Measurements from ENCODE around the gene RXRA.

Gene RXRA

DNA sequence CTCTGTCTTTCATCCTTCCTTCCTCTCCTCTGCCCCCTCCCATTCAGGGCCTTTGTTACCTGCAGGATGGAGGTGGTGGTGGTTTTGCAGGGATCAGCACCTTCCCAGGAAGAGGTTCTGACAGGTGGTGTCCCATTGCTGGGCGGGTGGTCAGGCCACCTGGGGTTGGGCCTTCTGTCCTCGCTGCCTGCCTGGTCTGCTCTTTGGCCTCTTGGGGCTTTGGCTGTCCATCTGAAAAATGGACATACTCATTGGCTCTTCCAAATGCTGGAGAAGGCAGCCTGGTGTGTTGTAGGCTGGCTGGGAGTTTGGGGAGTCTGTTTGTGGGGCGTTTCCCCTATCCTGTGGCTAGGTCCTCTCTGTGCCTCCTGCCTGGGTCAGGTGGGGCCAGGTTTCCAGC lies 4.3 kb downstream of the RXRA start:
- no peaks in the 10 kb centered on the region for H3K36me3 ChIP-seq (ENCODE audit: control insufficient read depth in 1 of 2, insufficient read depth in 2 of 2, low read length in 2 of 2)
- no peak overlapping the region for H3K27ac ChIP-seq (ENCODE audit: low read depth, low read length)
- H3K9me3 ChIP-seq (ENCODE audit: control insufficient read depth in 1 of 2, low read length in 2 of 2) = no peaks in the 10 kb centered on the region
- no peaks in the 10 kb centered on the region for H3K27me3 ChIP-seq (ENCODE audit: control insufficient read depth in 1 of 2, insufficient read depth in 2 of 2, low read length in 2 of 2)
- H3K9ac ChIP-seq (ENCODE audit: low read depth in 1 of 2, low read length in 2 of 2) = peak overlapping the region; percentile 33 to 38
- no peak overlapping the region for H3K4me3 ChIP-seq (ENCODE audit: low read depth in 1 of 2, low read length in 2 of 2)
- H3K4me1 ChIP-seq (ENCODE audit: control insufficient read depth in 1 of 2, insufficient read depth in 2 of 2, low read length in 2 of 2) = peaks cover 74 to 81% of the 10 kb centered on the region in 2 donors

- Histone ChIP-seq H3K4me3 (ENCODE audit: low read depth in 1 of 2, low read length in 2 of 2) (no peak overlapping the region), H3K27me3 (ENCODE audit: control insufficient read depth in 1 of 2, insufficient read depth in 2 of 2, low read length in 2 of 2) (no peaks in the 10 kb centered on the region), H3K9ac (ENCODE audit: low read depth in 1 of 2, low read length in 2 of 2) (peak overlapping the region in 1 of 2 donors; percentile 33), H3K9me3 (ENCODE audit: control insufficient read depth in 1 of 2, low read length in 2 of 2) (no peaks in the 10 kb centered on the region), H3K4me1 (ENCODE audit: control insufficient read depth in 1 of 2, insufficient read depth in 2 of 2, low read length in 2 of 2) (peaks cover 83 to 89% of the 10 kb centered on the region in 2 donors), H3K36me3 (ENCODE audit: control insufficient read depth in 1 of 2, insufficient read depth in 2 of 2, low read length in 2 of 2) (no peaks in the 10 kb centered on the region), H3K27ac (ENCODE audit: low read depth, low read length) (no peak overlapping the region)
Measured at GRCh38 chr9:134331186-134332025, 5.2 kb downstream of the RXRA start.

DNA sequence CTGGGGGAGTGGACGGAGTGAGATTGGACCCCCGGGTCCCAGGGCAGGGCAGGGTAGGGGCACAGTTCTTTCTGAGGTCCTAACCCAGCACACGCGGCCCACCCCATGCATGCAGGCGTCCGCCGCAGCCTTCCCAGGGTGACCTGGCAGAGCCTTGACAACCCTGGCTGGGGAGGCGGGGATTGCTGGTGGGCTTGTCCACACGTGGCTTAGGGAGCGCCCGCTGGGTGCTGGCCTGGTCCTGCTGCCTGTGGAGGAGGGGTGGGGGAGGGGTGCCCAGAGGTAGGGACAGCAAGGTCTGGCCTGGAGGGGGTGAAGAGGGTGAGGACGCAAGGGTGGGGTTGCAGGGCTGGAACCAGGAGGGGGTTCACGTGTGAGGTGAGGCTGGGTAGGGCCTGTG lies 6.0 kb downstream of the RXRA start:
- H3K4me3 ChIP-seq (ENCODE audit: low read depth in 1 of 2, low read length in 2 of 2) = no peak overlapping the region
- peak overlapping the region in 1 of 2 donors; percentile 2 for H3K9ac ChIP-seq (ENCODE audit: low read depth in 1 of 2, low read length in 2 of 2)
- H3K9me3 ChIP-seq (ENCODE audit: control insufficient read depth in 1 of 2, low read length in 2 of 2) = no peaks in the 10 kb centered on the region
- H3K27ac ChIP-seq (ENCODE audit: low read depth, low read length) = no peak overlapping the region
- no peaks in the 10 kb centered on the region for H3K27me3 ChIP-seq (ENCODE audit: control insufficient read depth in 1 of 2, insufficient read depth in 2 of 2, low read length in 2 of 2)
- H3K36me3 ChIP-seq (ENCODE audit: control insufficient read depth in 1 of 2, insufficient read depth in 2 of 2, low read length in 2 of 2) = no peaks in the 10 kb centered on the region
- H3K4me1 ChIP-seq (ENCODE audit: control insufficient read depth in 1 of 2, insufficient read depth in 2 of 2, low read length in 2 of 2) = peaks cover 91 to 98% of the 10 kb centered on the region in 2 donors

GRCh38 chr9:134332841-134333233 lies 6.6 kb downstream of the RXRA start:
- no peaks in the 10 kb centered on the region for H3K9me3 ChIP-seq (ENCODE audit: control insufficient read depth in 1 of 2, low read length in 2 of 2)
- peak overlapping the region; percentile 43 to 57 for H3K9ac ChIP-seq (ENCODE audit: low read depth in 1 of 2, low read length in 2 of 2)
- no peaks in the 10 kb centered on the region for H3K36me3 ChIP-seq (ENCODE audit: control insufficient read depth in 1 of 2, insufficient read depth in 2 of 2, low read length in 2 of 2)
- H3K4me1 ChIP-seq (ENCODE audit: control insufficient read depth in 1 of 2, insufficient read depth in 2 of 2, low read length in 2 of 2) = peaks cover 92 to 98% of the 10 kb centered on the region in 2 donors
- no peaks in the 10 kb centered on the region for H3K27me3 ChIP-seq (ENCODE audit: control insufficient read depth in 1 of 2, insufficient read depth in 2 of 2, low read length in 2 of 2)
- H3K4me3 ChIP-seq (ENCODE audit: low read depth in 1 of 2, low read length in 2 of 2) = peak overlapping the region in 1 of 2 donors; percentile 40
- H3K27ac ChIP-seq (ENCODE audit: low read depth, low read length) = peak overlapping the region; percentile 78

GRCh38 chr9:134333234-134333873 lies 7.1 kb downstream of the RXRA start:
- H3K27ac ChIP-seq (ENCODE audit: low read depth, low read length) = peak overlapping the region; percentile 78
- H3K36me3 ChIP-seq (ENCODE audit: control insufficient read depth in 1 of 2, insufficient read depth in 2 of 2, low read length in 2 of 2) = no peaks in the 10 kb centered on the region
- H3K27me3 ChIP-seq (ENCODE audit: control insufficient read depth in 1 of 2, insufficient read depth in 2 of 2, low read length in 2 of 2) = no peaks in the 10 kb centered on the region
- no peaks in the 10 kb centered on the region for H3K9me3 ChIP-seq (ENCODE audit: control insufficient read depth in 1 of 2, low read length in 2 of 2)
- H3K4me3 ChIP-seq (ENCODE audit: low read depth in 1 of 2, low read length in 2 of 2) = peak overlapping the region; percentile 32 to 40
- H3K4me1 ChIP-seq (ENCODE audit: control insufficient read depth in 1 of 2, insufficient read depth in 2 of 2, low read length in 2 of 2) = peaks cover 96 to 98% of the 10 kb centered on the region in 2 donors
- peak overlapping the region; percentile 57 to 66 for H3K9ac ChIP-seq (ENCODE audit: low read depth in 1 of 2, low read length in 2 of 2)

DNA sequence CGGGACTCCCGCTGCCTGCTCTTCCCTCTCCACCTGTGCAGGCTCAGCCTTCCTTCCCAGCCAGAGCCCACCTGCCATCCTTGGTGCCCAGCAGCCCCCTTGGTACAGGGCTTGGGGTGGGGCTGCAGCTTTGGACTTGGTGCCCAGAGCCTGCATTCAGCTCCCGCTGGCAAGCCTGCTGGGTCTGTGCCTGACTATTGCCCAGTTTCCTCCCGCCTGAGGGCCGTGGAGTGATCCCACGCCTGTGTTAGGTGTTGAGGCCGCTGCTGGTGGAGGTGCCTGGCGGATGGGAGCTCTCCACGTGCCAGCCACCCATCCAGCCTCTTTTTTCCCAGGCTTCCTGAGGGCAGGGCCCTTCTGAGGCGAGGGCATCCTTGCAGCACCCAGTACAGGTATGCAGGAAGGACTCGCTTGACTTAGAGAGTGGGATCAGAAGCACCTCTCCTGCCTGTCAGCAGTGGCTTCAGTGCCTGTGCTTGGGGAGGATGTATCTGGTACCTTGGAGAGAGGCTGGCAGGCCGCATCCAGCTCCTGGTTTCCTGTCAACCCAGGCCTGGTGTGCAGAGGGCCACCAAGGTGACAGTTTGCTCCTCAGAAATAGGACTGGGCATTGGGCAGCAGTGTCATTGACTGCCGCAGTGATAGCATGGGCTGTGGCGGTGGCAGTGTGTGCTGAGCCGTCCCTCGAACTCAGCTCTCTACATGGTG lies 7.8 kb downstream of the RXRA start:
- peaks cover 98% of the 10 kb centered on the region in 2 donors for H3K4me1 ChIP-seq (ENCODE audit: control insufficient read depth in 1 of 2, insufficient read depth in 2 of 2, low read length in 2 of 2)
- no peaks in the 10 kb centered on the region for H3K9me3 ChIP-seq (ENCODE audit: control insufficient read depth in 1 of 2, low read length in 2 of 2)
- no peaks in the 10 kb centered on the region for H3K36me3 ChIP-seq (ENCODE audit: control insufficient read depth in 1 of 2, insufficient read depth in 2 of 2, low read length in 2 of 2)
- peak overlapping the region; percentile 57 to 66 for H3K9ac ChIP-seq (ENCODE audit: low read depth in 1 of 2, low read length in 2 of 2)
- no peaks in the 10 kb centered on the region for H3K27me3 ChIP-seq (ENCODE audit: control insufficient read depth in 1 of 2, insufficient read depth in 2 of 2, low read length in 2 of 2)
- peak overlapping the region; percentile 32 to 40 for H3K4me3 ChIP-seq (ENCODE audit: low read depth in 1 of 2, low read length in 2 of 2)
- H3K27ac ChIP-seq (ENCODE audit: low read depth, low read length) = peak overlapping the region; percentile 78

GRCh38 chr9:134335061-134335460 lies 8.8 kb downstream of the RXRA start:
- no peak overlapping the region for H3K27ac ChIP-seq (ENCODE audit: low read depth, low read length)
- peak overlapping the region in 1 of 2 donors; percentile 66 for H3K9ac ChIP-seq (ENCODE audit: low read depth in 1 of 2, low read length in 2 of 2)
- no peaks in the 10 kb centered on the region for H3K9me3 ChIP-seq (ENCODE audit: control insufficient read depth in 1 of 2, low read length in 2 of 2)
- peaks cover 0 to 3% of the 10 kb centered on the region in 2 donors for H3K36me3 ChIP-seq (ENCODE audit: control insufficient read depth in 1 of 2, insufficient read depth in 2 of 2, low read length in 2 of 2)
- H3K4me1 ChIP-seq (ENCODE audit: control insufficient read depth in 1 of 2, insufficient read depth in 2 of 2, low read length in 2 of 2) = peaks cover 98% of the 10 kb centered on the region in 2 donors
- H3K4me3 ChIP-seq (ENCODE audit: low read depth in 1 of 2, low read length in 2 of 2) = peak overlapping the region in 1 of 2 donors; percentile 46
- no peaks in the 10 kb centered on the region for H3K27me3 ChIP-seq (ENCODE audit: control insufficient read depth in 1 of 2, insufficient read depth in 2 of 2, low read length in 2 of 2)

DNA sequence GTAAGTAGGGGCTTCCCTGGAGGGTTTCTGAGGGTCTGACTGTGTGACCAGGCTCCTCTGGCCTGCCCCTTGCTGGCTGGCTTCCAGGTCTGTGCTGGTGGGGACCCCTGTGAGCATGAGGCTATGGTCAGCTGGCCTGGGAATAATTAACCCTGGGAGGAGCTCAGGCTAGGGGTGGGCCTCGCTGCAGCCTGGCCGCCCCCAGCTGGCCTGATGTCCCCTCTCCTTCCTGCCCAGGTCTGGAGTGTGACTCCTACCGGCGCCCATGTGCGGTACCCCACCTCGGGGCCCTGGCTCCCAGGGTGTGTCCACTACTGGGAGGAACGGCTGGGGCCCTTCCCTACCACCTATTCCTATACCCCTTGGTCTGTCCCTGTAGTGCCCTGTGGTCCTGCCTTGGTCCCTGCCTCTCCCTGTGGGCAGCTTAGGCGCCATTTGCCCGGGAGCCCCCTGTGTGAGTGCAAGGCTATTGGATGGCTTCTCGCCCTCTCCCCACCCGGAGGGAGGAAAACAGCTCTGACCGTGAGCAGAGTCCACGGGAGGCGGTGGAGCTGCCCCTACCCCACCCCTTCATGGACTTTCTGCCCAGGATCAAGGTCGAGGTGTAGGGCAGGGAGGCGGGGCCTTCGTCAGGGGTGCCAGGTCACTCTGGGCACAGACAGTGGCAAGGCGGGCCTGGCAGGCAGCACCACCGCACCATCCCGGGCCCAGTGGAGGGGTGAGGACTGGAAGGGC lies 9.4 kb downstream of the RXRA start:
- no peaks in the 10 kb centered on the region for H3K27me3 ChIP-seq (ENCODE audit: control insufficient read depth in 1 of 2, insufficient read depth in 2 of 2, low read length in 2 of 2)
- H3K9ac ChIP-seq (ENCODE audit: low read depth in 1 of 2, low read length in 2 of 2) = peak overlapping the region; percentile 44 to 66
- peaks cover 0 to 3% of the 10 kb centered on the region in 2 donors for H3K36me3 ChIP-seq (ENCODE audit: control insufficient read depth in 1 of 2, insufficient read depth in 2 of 2, low read length in 2 of 2)
- peak overlapping the region; percentile 83 for H3K27ac ChIP-seq (ENCODE audit: low read depth, low read length)
- peak overlapping the region; percentile 46 to 60 for H3K4me3 ChIP-seq (ENCODE audit: low read depth in 1 of 2, low read length in 2 of 2)
- H3K9me3 ChIP-seq (ENCODE audit: control insufficient read depth in 1 of 2, low read length in 2 of 2) = no peaks in the 10 kb centered on the region
- peaks cover 98% of the 10 kb centered on the region in 2 donors for H3K4me1 ChIP-seq (ENCODE audit: control insufficient read depth in 1 of 2, insufficient read depth in 2 of 2, low read length in 2 of 2)

GRCh38 chr9:134336228-134336627 lies 10.0 kb downstream of the RXRA start:
- Histone ChIP-seq H3K4me1 (ENCODE audit: control insufficient read depth in 1 of 2, insufficient read depth in 2 of 2, low read length in 2 of 2) (peaks cover 98% of the 10 kb centered on the region in 2 donors), H3K36me3 (ENCODE audit: control insufficient read depth in 1 of 2, insufficient read depth in 2 of 2, low read length in 2 of 2) (peaks cover 0 to 3% of the 10 kb centered on the region in 2 donors), H3K27ac (ENCODE audit: low read depth, low read length) (peak overlapping the region; percentile 83), H3K27me3 (ENCODE audit: control insufficient read depth in 1 of 2, insufficient read depth in 2 of 2, low read length in 2 of 2) (no peaks in the 10 kb centered on the region), H3K4me3 (ENCODE audit: low read depth in 1 of 2, low read length in 2 of 2) (peak overlapping the region; percentile 46 to 60), H3K9ac (ENCODE audit: low read depth in 1 of 2, low read length in 2 of 2) (peak overlapping the region; percentile 44 to 66), H3K9me3 (ENCODE audit: control insufficient read depth in 1 of 2, low read length in 2 of 2) (no peaks in the 10 kb centered on the region)

All from duodenal mucosa (tissue), 2 donors.